ENCODE measurements around the gene HPSE2. TPM values are rescaled to one million over a fixed set of nuclear protein-coding genes. Genes with fewer than 3 reads are reported as not detected.

Gene HPSE2
- total and polyA plus RNA-seq, 4 donors = 0.05 TPM; not detected in 3

DNA sequence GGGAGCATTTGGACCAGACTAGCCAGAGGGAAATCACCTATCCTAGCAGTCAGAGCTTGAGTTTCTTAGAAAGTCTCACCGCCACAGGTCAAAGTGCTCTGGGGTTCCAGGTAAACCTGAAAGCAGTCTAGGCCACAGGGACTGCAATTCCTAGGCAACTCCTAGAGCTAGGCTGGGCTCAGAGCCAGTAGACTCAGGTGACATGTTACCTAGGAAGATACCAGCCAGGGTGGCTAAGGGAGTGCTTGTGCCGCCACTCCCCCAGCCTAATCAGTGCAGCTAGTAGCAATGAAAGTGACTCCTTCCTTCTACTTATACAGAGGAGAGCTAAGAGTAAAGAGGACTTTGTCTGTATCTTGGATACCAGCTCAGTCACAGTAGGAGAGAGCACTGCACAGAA lies 440.2 kb downstream of the HPSE2 start:
- H3K36me3 ChIP-seq (ENCODE audit: control insufficient read depth in 4 of 4, insufficient read depth in 3 of 4, low read depth in 1 of 4, low read length in 3 of 4) = no peaks in the 10 kb centered on the region
- H3K27me3 ChIP-seq (ENCODE audit: control insufficient read depth in 4 of 4, insufficient read depth in 4 of 4, low read length in 3 of 4) = no peaks in the 10 kb centered on the region
- no peaks in the 10 kb centered on the region for H3K4me1 ChIP-seq (ENCODE audit: control insufficient read depth in 4 of 4, insufficient read depth in 4 of 4, low read length in 3 of 4)
- H3K4me3 ChIP-seq (ENCODE audit: low read depth in 1 of 3, low read length in 3 of 3) = no peak overlapping the region
- no peak overlapping the region for H3K9ac ChIP-seq (ENCODE audit: low read depth in 1 of 2, low read length in 2 of 2)
- WGBS = 82% methylated on average over 2 of the region's 2 CpGs
- no peak overlapping the region for H3K27ac ChIP-seq (ENCODE audit: low read depth in 1 of 2, low read length in 2 of 2)
- TF ChIP-seq GABPA (IDR thresholded peaks at IDR 0.05 in 1 of 2, conservative IDR thresholded peaks at IDR 0.05 in 1 of 2) (no peak), JUND (IDR thresholded peaks at IDR 0.05) (no peak), RAD21 (IDR thresholded peaks at IDR 0.05) (no peak), NR2F2 (IDR thresholded peaks at IDR 0.05) (no peak), FOXA2 (IDR thresholded peaks at IDR 0.05) (no peak), EGR1 (IDR thresholded peaks at IDR 0.05; ENCODE audit: low read depth in 2 of 2) (no peak), SP1 (IDR thresholded peaks at IDR 0.05) (no peak), YY1 (IDR thresholded peaks at IDR 0.05) (no peak), HNF4A (conservative IDR thresholded peaks at IDR 0.05) (no peak), REST (IDR thresholded peaks at IDR 0.05) (no peak), HNF4G (IDR thresholded peaks at IDR 0.05) (no peak), TAF1 (conservative IDR thresholded peaks at IDR 0.05) (no peak), FOXA1 (IDR thresholded peaks at IDR 0.05) (no peak)
- TF ChIP-seq, protein P1, sequence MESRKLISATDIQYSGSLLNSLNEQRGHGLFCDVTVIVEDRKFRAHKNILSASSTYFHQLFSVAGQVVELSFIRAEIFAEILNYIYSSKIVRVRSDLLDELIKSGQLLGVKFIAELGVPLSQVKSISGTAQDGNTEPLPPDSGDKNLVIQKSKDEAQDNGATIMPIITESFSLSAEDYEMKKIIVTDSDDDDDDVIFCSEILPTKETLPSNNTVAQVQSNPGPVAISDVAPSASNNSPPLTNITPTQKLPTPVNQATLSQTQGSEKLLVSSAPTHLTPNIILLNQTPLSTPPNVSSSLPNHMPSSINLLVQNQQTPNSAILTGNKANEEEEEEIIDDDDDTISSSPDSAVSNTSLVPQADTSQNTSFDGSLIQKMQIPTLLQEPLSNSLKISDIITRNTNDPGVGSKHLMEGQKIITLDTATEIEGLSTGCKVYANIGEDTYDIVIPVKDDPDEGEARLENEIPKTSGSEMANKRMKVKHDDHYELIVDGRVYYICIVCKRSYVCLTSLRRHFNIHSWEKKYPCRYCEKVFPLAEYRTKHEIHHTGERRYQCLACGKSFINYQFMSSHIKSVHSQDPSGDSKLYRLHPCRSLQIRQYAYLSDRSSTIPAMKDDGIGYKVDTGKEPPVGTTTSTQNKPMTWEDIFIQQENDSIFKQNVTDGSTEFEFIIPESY (IDR thresholded peaks at IDR 0.05) = no peak
- TF ChIP-seq, protein P2, sequence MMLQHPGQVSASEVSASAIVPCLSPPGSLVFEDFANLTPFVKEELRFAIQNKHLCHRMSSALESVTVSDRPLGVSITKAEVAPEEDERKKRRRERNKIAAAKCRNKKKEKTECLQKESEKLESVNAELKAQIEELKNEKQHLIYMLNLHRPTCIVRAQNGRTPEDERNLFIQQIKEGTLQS (IDR thresholded peaks at IDR 0.05) = no peak
- TF ChIP-seq, protein P3, sequence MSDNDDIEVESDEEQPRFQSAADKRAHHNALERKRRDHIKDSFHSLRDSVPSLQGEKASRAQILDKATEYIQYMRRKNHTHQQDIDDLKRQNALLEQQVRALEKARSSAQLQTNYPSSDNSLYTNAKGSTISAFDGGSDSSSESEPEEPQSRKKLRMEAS (IDR thresholded peaks at IDR 0.05) = no peak
- no peak for DNase-seq (ENCODE audit: low spot score)
- no peaks in the 10 kb centered on the region for H3K9me3 ChIP-seq (ENCODE audit: control insufficient read depth in 4 of 4, low read length in 3 of 4)

DNA sequence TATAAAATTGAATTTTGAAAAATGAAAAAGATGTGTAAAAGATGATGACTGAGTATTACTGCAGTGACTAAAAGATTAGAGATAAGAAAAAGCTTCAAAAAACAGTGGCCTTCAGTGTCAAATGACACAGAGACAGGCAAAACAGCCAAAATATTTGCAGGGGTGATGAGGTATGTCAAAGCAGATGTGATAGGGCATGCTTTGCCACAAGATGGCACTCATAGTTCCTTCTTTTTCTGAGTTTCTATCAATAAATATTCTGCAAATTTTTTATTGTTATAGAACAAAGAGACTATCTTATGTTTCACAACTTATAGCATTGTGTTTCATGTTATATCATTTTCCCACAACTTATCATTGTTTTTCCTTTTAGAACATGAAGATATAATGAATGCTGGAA lies 444.8 kb downstream of the HPSE2 start:
- peaks cover 0 to 6% (median 1%) of the 10 kb centered on the region in 4 donors for H3K27me3 ChIP-seq (ENCODE audit: control insufficient read depth in 4 of 4, insufficient read depth in 4 of 4, low read length in 3 of 4)
- H3K4me1 ChIP-seq (ENCODE audit: control insufficient read depth in 4 of 4, insufficient read depth in 4 of 4, low read length in 3 of 4) = no peaks in the 10 kb centered on the region
- H3K9ac ChIP-seq (ENCODE audit: low read depth in 1 of 2, low read length in 2 of 2) = no peak overlapping the region
- H3K36me3 ChIP-seq (ENCODE audit: control insufficient read depth in 4 of 4, insufficient read depth in 3 of 4, low read depth in 1 of 4, low read length in 3 of 4) = no peaks in the 10 kb centered on the region
- no peak overlapping the region for H3K27ac ChIP-seq (ENCODE audit: low read depth in 1 of 2, low read length in 2 of 2)
- H3K9me3 ChIP-seq (ENCODE audit: control insufficient read depth in 4 of 4, low read length in 3 of 4) = no peaks in the 10 kb centered on the region
- no peak overlapping the region for H3K4me3 ChIP-seq (ENCODE audit: low read depth in 1 of 3, low read length in 3 of 3)
- DNase-seq (ENCODE audit: low spot score) = no peak
- TF ChIP-seq RAD21 (IDR thresholded peaks at IDR 0.05) = peak; percentile 57 to 60
- no peak for TF ChIP-seq EGR1 (IDR thresholded peaks at IDR 0.05; ENCODE audit: low read depth in 2 of 2)
- TF ChIP-seq, protein P3 (IDR thresholded peaks at IDR 0.05) = no peak
- no peak for TF ChIP-seq YY1 (IDR thresholded peaks at IDR 0.05)
- TF ChIP-seq, protein P1 (IDR thresholded peaks at IDR 0.05) = no peak
- no peak for TF ChIP-seq JUND (IDR thresholded peaks at IDR 0.05)
- TF ChIP-seq REST (IDR thresholded peaks at IDR 0.05) = no peak
- TF ChIP-seq FOXA2 (IDR thresholded peaks at IDR 0.05) = no peak
- TF ChIP-seq, protein P4, sequence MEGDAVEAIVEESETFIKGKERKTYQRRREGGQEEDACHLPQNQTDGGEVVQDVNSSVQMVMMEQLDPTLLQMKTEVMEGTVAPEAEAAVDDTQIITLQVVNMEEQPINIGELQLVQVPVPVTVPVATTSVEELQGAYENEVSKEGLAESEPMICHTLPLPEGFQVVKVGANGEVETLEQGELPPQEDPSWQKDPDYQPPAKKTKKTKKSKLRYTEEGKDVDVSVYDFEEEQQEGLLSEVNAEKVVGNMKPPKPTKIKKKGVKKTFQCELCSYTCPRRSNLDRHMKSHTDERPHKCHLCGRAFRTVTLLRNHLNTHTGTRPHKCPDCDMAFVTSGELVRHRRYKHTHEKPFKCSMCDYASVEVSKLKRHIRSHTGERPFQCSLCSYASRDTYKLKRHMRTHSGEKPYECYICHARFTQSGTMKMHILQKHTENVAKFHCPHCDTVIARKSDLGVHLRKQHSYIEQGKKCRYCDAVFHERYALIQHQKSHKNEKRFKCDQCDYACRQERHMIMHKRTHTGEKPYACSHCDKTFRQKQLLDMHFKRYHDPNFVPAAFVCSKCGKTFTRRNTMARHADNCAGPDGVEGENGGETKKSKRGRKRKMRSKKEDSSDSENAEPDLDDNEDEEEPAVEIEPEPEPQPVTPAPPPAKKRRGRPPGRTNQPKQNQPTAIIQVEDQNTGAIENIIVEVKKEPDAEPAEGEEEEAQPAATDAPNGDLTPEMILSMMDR (IDR thresholded peaks at IDR 0.05; ENCODE audit: low read depth, low read length, missing input control) = peak; percentile 35
- no peak for TF ChIP-seq RXRA (IDR thresholded peaks at IDR 0.05)
- no peak for TF ChIP-seq SP1 (IDR thresholded peaks at IDR 0.05)
- no peak for TF ChIP-seq HNF4G (IDR thresholded peaks at IDR 0.05)
- no peak for TF ChIP-seq GABPA (IDR thresholded peaks at IDR 0.05 in 1 of 2, conservative IDR thresholded peaks at IDR 0.05 in 1 of 2)
- no peak for TF ChIP-seq HNF4A (conservative IDR thresholded peaks at IDR 0.05)
